Mammary epithelial cell (primary cell): Measurements from ENCODE around the gene DNAH14.

Experiments
- CTCF ChIP-seq, 2 donors: IDR thresholded peaks in 1 of 2; conservative IDR thresholded peaks in 1 of 2; 2 replicates each; pipeline ENCODE4 v1.5.1; 2011 to 2012; ENCODE audit warnings: inconsistent platforms in 2 of 2, low read length in 2 of 2, mild to moderate bottlenecking in 2 of 2, control low read depth in 1 of 2, low read depth in 1 of 2; ENCODE audit not compliant: insufficient read depth in 1 of 2; ENCODE audit errors: extremely low read depth in 1 of 2
- EZH2 ChIP-seq: IDR thresholded peaks from 2 replicates; pipeline ENCODE4 v1.6.1; 2012; ENCODE audit warnings: low read length, inconsistent platforms, borderline replicate concordance

GRCh38 chr1:224897529-224898327 is 31.7 kb upstream of the DNAH14 start:
- no peak for TF ChIP-seq CTCF (conservative IDR thresholded peaks at IDR 0.05 in 1 of 2, IDR thresholded peaks at IDR 0.05 in 1 of 2; ENCODE audit: extremely low read depth in 1 of 2, insufficient read depth in 1 of 2, low read depth in 1 of 2, low read length in 2 of 2)
- TF ChIP-seq EZH2: no peak
